GM21360 (cell line): ENCODE measurements around the gene CRYZL1.

Source experiments
- ATAC-seq: cut with Tn5 transposase; IDR thresholded peaks from one replicate; pipeline ENCODE4 v1.9.1; 2021; ENCODE audit warnings: mild to moderate bottlenecking, moderate library complexity; ENCODE audit not compliant: unreplicated experiment

The CRYZL1 gene

GRCh38 chr21:33566514-33566913 is 75.0 kb downstream of the CRYZL1 start:
- no peak for ATAC-seq

GRCh38 chr21:33562389-33562788 is 79.2 kb downstream of the CRYZL1 start:
- ATAC-seq, result no peak

GRCh38 chr21:33561373-33561772 is 80.2 kb downstream of the CRYZL1 start:
- ATAC-seq, result no peak

GRCh38 chr21:33560965-33561364 is 80.6 kb downstream of the CRYZL1 start:
- no peak for ATAC-seq

- no peak for ATAC-seq
These were observed 81.7 kb downstream of the CRYZL1 start for GRCh38 chr21:33559813-33560212.

- ATAC-seq, result no peak
These were observed 82.6 kb downstream of the CRYZL1 start for GRCh38 chr21:33558777-33559421.

- ATAC-seq, result no peak
These were observed 84.1 kb downstream of the CRYZL1 start for GRCh38 chr21:33557447-33557846.

GRCh38 chr21:33554982-33555344 is 86.6 kb downstream of the CRYZL1 start:
- ATAC-seq, result no peak

- no peak for ATAC-seq
These were observed 87.1 kb downstream of the CRYZL1 start for GRCh38 chr21:33554236-33554981.

- no peak for ATAC-seq
These were observed 88.4 kb downstream of the CRYZL1 start for GRCh38 chr21:33552999-33553598.

GRCh38 chr21:33552093-33552998 is 89.2 kb downstream of the CRYZL1 start:
- no peak for ATAC-seq

- ATAC-seq, result no peak
These were observed 89.9 kb downstream of the CRYZL1 start for GRCh38 chr21:33551664-33552063.

GRCh38 chr21:33550772-33551660 is 90.5 kb downstream of the CRYZL1 start:
- no peak for ATAC-seq

GRCh38 chr21:33549848-33550771 is 91.4 kb downstream of the CRYZL1 start:
- no peak for ATAC-seq

GRCh38 chr21:33546086-33546485 is 95.5 kb downstream of the CRYZL1 start:
- ATAC-seq, result no peak

- no peak for ATAC-seq
These were observed 96.9 kb downstream of the CRYZL1 start for GRCh38 chr21:33544451-33545195.

- ATAC-seq, result peak; percentile 19
These were observed 97.9 kb downstream of the CRYZL1 start for GRCh38 chr21:33543505-33544129.
